GM12801 (cell line): ENCODE data around the gene FRMPD4.

Experiments
- CTCF ChIP-seq: IDR thresholded peaks from one replicate; pipeline ENCODE4 v1.5.1; 2011; ENCODE audit warnings: control low read depth; ENCODE audit not compliant: insufficient read length; ENCODE audit errors: extremely low read depth

Gene FRMPD4

GRCh38 chrX:12405306-12405705 lies 267.0 kb downstream of the FRMPD4 start:
- TF ChIP-seq CTCF = no peak

GRCh38 chrX:12410523-12410922 lies 272.2 kb downstream of the FRMPD4 start:
- no peak for TF ChIP-seq CTCF

GRCh38 chrX:12411831-12412230 lies 273.6 kb downstream of the FRMPD4 start:
- no peak for TF ChIP-seq CTCF

- TF ChIP-seq CTCF = no peak
Measured at GRCh38 chrX:12412561-12412960, 274.3 kb downstream of the FRMPD4 start.

GRCh38 chrX:12419591-12419990 lies 281.3 kb downstream of the FRMPD4 start:
- TF ChIP-seq CTCF = no peak

- TF ChIP-seq CTCF = no peak
Measured at GRCh38 chrX:12421918-12422317, 283.6 kb downstream of the FRMPD4 start.

GRCh38 chrX:12423346-12423745 lies 285.1 kb downstream of the FRMPD4 start:
- TF ChIP-seq CTCF = no peak

- no peak for TF ChIP-seq CTCF
Measured at GRCh38 chrX:12425496-12425895, 287.2 kb downstream of the FRMPD4 start.
